ENCODE data around the gene COBL. TPM values are rescaled to one million over a fixed set of nuclear protein-coding genes. Genes with fewer than 3 reads are reported as not detected.

COBL gene
- total RNA-seq, 1 donor from 2014 or later = 17.0 TPM

- DNase-seq (ENCODE audit: low spot score) (no peak), ATAC-seq (no peak)
Observed at GRCh38 chr7:51335057-51335456, 18.4 kb upstream of the COBL start.

GRCh38 chr7:51329696-51330263 is 13.2 kb upstream of the COBL start:
- no peak for ATAC-seq
- intact Hi-C loops (cut with DNase I) = no loop called here
- DNase-seq (ENCODE audit: low spot score) = no peak

More at GRCh38 chr7:51335057-51335456, 18.4 kb upstream of the COBL start:
- intact Hi-C loops (cut with DNase I) = no loop called here

GRCh38 chr7:51328351-51328801 is 11.8 kb upstream of the COBL start:
- ATAC-seq (no peak), DNase-seq (ENCODE audit: low spot score) (no peak)
- intact Hi-C loops (cut with DNase I) = no loop called here

- intact Hi-C loops (cut with DNase I) = no loop called here
- no peak for DNase-seq (ENCODE audit: low spot score)
- ATAC-seq = no peak
Observed at GRCh38 chr7:51327287-51327717, 10.7 kb upstream of the COBL start.

- ATAC-seq = no peak
- no peak for DNase-seq (ENCODE audit: low spot score)
Observed at GRCh38 chr7:51326656-51327286, 10.2 kb upstream of the COBL start.

GRCh38 chr7:51325908-51326307 is 9.3 kb upstream of the COBL start:
- no peak for ATAC-seq
- DNase-seq (ENCODE audit: low spot score) = no peak
- intact Hi-C loops (cut with DNase I) = no loop called here

More at GRCh38 chr7:51326656-51327286, 10.2 kb upstream of the COBL start:
- intact Hi-C loops (cut with DNase I) = no loop called here

GRCh38 chr7:51325261-51325676 is 8.7 kb upstream of the COBL start:
- DNase-seq (ENCODE audit: low spot score) (no peak), ATAC-seq (no peak)
- intact Hi-C loops (cut with DNase I) = no loop called here

- intact Hi-C loops (cut with DNase I) = no loop called here
- ATAC-seq (peak; percentile 62), DNase-seq (ENCODE audit: low spot score) (no peak)
Observed at GRCh38 chr7:51324206-51324898, 7.7 kb upstream of the COBL start.

- intact Hi-C loops (cut with DNase I) = no loop called here
- DNase-seq (ENCODE audit: low spot score) (no peak), ATAC-seq (no peak)
Observed at GRCh38 chr7:51321961-51322515, 5.4 kb upstream of the COBL start.

- ATAC-seq = no peak
- intact Hi-C loops (cut with DNase I) = no loop called here
- DNase-seq (ENCODE audit: low spot score) = no peak
Observed at GRCh38 chr7:51318886-51319579, 2.4 kb upstream of the COBL start.

GRCh38 chr7:51318001-51318400 is 1.4 kb upstream of the COBL start:
- no peak for DNase-seq (ENCODE audit: low spot score)
- ATAC-seq = no peak
- intact Hi-C loops (cut with DNase I) = no loop called here

GRCh38 chr7:51317582-51317910 is 937 bp upstream of the COBL start:
- intact Hi-C loops (cut with DNase I) = no loop called here
- ATAC-seq = no peak
- DNase-seq (ENCODE audit: low spot score) = no peak

GRCh38 chr7:51316262-51316665 is 345 bp downstream of the COBL start:
- DNase-seq (ENCODE audit: low spot score) (no peak), ATAC-seq (peak; percentile 66)
- intact Hi-C loops (cut with DNase I) = no loop called here

- DNase-seq (ENCODE audit: low spot score) (no peak), ATAC-seq (peak; percentile 50)
- intact Hi-C loops (cut with DNase I) = no loop called here
Observed at GRCh38 chr7:51315393-51316261, 982 bp downstream of the COBL start.

GRCh38 chr7:51314726-51315125 is 1.9 kb downstream of the COBL start:
- DNase-seq (ENCODE audit: low spot score) = no peak
- intact Hi-C loops (cut with DNase I) = no loop called here

GRCh38 chr7:51313738-51314425 is 2.7 kb downstream of the COBL start:
- intact Hi-C loops (cut with DNase I) = no loop called here

More at GRCh38 chr7:51314726-51315125, 1.9 kb downstream of the COBL start:
- no peak for ATAC-seq

GRCh38 chr7:51312951-51313737 is 3.5 kb downstream of the COBL start:
- intact Hi-C loops (cut with DNase I) = no loop called here
- ATAC-seq = no peak

More at GRCh38 chr7:51313738-51314425, 2.7 kb downstream of the COBL start:
- DNase-seq (ENCODE audit: low spot score) (no peak), ATAC-seq (no peak)

More at GRCh38 chr7:51312951-51313737, 3.5 kb downstream of the COBL start:
- DNase-seq (ENCODE audit: low spot score) = no peak
